IMR-90 (cell line): Measurements from ENCODE around the gene ABCA4. TPM values are rescaled to one million over a fixed set of nuclear protein-coding genes. Genes with fewer than 3 reads are reported as not detected.

Source experiments
- ATAC-seq: fragments of 200-7000 bp; cut with Tn5 transposase; 2 replicates; pipeline ENCODE4 v1.9.1; 2020; ENCODE audit warnings: low read depth, mild to moderate bottlenecking, moderate library complexity
- BruUV-seq: library from RNA; stranded (reverse); fragments of 400-500 nt; replicated peaks from 2 replicates; lab custom pipeline; 2021; lab: Mats Ljungman, UMichigan
- CTCF ChIA-PET: fragments of 300-600 bp; formaldehyde crosslinking; extraction: SDS; loops from one replicate; lab custom pipeline; 2021; ENCODE audit warnings: antibody characterized with exemption; lab: Yijun Ruan, JAX
- POLR2A ChIA-PET: fragments of 300-600 bp; sonication (Branson Sonifier 250); formaldehyde crosslinking; loops from one replicate; lab custom pipeline; 2022; ENCODE audit warnings: antibody characterized with exemption; ENCODE audit not compliant: unreplicated experiment; lab: Charles Lee
- DNase-seq: peaks from one replicate; pipeline ENCODE4 v3.0.0; 2013
- H2AFZ ChIP-seq: replicated peaks from 2 replicates; pipeline ENCODE3; 2013; ENCODE audit warnings: low read length, mild to moderate bottlenecking; ENCODE audit not compliant: poor library complexity
- H2AK5ac ChIP-seq: 2 replicates; pipeline ENCODE4 v1.6.1; 2013; ENCODE audit warnings: low read depth, low read length, inconsistent platforms
- H2AK9ac ChIP-seq: replicated peaks from 2 replicates; pipeline ENCODE3; 2013; ENCODE audit warnings: mild to moderate bottlenecking, low read depth, low read length, moderate library complexity; ENCODE audit not compliant: poor library complexity
- H2BK120ac ChIP-seq: 2 replicates; pipeline ENCODE4 v1.6.1; 2013; ENCODE audit warnings: low read depth, low read length, inconsistent platforms
- H2BK15ac ChIP-seq: 3 replicates; pipeline ENCODE4 v1.6.1; 2013; ENCODE audit warnings: low read depth, low read length, inconsistent platforms
- H2BK20ac ChIP-seq: 2 replicates; pipeline ENCODE4 v1.6.1; 2013; ENCODE audit warnings: low read depth, mild to moderate bottlenecking, inconsistent platforms, low read length, moderate library complexity
- H2BK5ac ChIP-seq: 2 replicates; pipeline ENCODE4 v1.6.1; 2013; ENCODE audit warnings: mild to moderate bottlenecking, low read depth, low read length, inconsistent platforms; ENCODE audit not compliant: poor library complexity, severe bottlenecking
- H3K14ac ChIP-seq: replicated peaks from 2 replicates; pipeline ENCODE4 v1.6.1; 2013; ENCODE audit warnings: low read depth, low read length, inconsistent platforms
- H3K18ac ChIP-seq: 2 replicates; pipeline ENCODE4 v1.6.1; 2013; ENCODE audit warnings: low read depth, low read length, control low read depth
- H3K23ac ChIP-seq: 2 replicates; pipeline ENCODE4 v1.6.1; 2013; ENCODE audit warnings: low read depth, low read length, inconsistent platforms
- H3K27ac ChIP-seq: 2 replicates; pipeline ENCODE4 v1.5.1; 2013; ENCODE audit warnings: mild to moderate bottlenecking, control low read depth, low read length; ENCODE audit not compliant: insufficient read depth
- H3K27me3 ChIP-seq: 2 replicates; pipeline ENCODE4 v1.6.1; 2013; ENCODE audit warnings: low read length; ENCODE audit not compliant: control insufficient read depth, insufficient read depth
- H3K36me3 ChIP-seq: 2 replicates; pipeline ENCODE4 v1.6.1; 2013; ENCODE audit warnings: low read length, mixed read lengths; ENCODE audit not compliant: control insufficient read depth, insufficient read depth
- H3K4ac ChIP-seq: 2 replicates; pipeline ENCODE4 v1.6.1; 2013; ENCODE audit warnings: low read depth, low read length, inconsistent platforms
- H3K4me1 ChIP-seq: 2 replicates; pipeline ENCODE4 v1.6.1; 2013; ENCODE audit warnings: low read length, mixed read lengths; ENCODE audit not compliant: control insufficient read depth, insufficient read depth
- H3K4me2 ChIP-seq: 2 replicates; pipeline ENCODE4 v1.6.1; 2013; ENCODE audit warnings: low read depth, mild to moderate bottlenecking, control low read depth, low read length, moderate library complexity
- H3K4me3 ChIP-seq: 2 replicates; pipeline ENCODE4 v1.5.1; 2013; ENCODE audit warnings: low read depth, mild to moderate bottlenecking, control low read depth, low read length, moderate library complexity; ENCODE audit not compliant: insufficient read depth
- H3K56ac ChIP-seq: 2 replicates; pipeline ENCODE4 v1.6.1; 2013; ENCODE audit warnings: low read length, inconsistent platforms; ENCODE audit not compliant: insufficient read depth; ENCODE audit errors: extremely low read depth
- H3K79me1 ChIP-seq, 2 experiments: 2 replicates each; pipeline ENCODE4 v1.6.1; 2013; ENCODE audit warnings: low read length in 2 of 2, inconsistent platforms in 1 of 2, low read depth in 1 of 2
- H3K9ac ChIP-seq: 2 replicates; pipeline ENCODE4 v1.6.1; 2013; ENCODE audit warnings: low read depth, low read length, control low read depth
- H3K9me1 ChIP-seq: 2 replicates; pipeline ENCODE4 v1.6.1; 2013; ENCODE audit warnings: low read length, inconsistent platforms; ENCODE audit not compliant: insufficient read depth
- H3K9me3 ChIP-seq: 2 replicates; pipeline ENCODE4 v1.6.1; 2013; ENCODE audit warnings: low read length; ENCODE audit not compliant: control insufficient read depth, insufficient read depth
- H4K20me1 ChIP-seq: 2 replicates; pipeline ENCODE4 v1.6.1; 2013; ENCODE audit warnings: low read length, inconsistent platforms; ENCODE audit not compliant: insufficient read depth
- H4K5ac ChIP-seq: 2 replicates; pipeline ENCODE4 v1.6.1; 2013; ENCODE audit warnings: mild to moderate bottlenecking, low read depth, low read length, control low read depth
- H4K8ac ChIP-seq, 2 experiments: 2 replicates each; pipeline ENCODE4 v1.6.1; 2013; ENCODE audit warnings: low read depth in 2 of 2, low read length in 2 of 2, control low read depth in 1 of 2, inconsistent platforms in 1 of 2
- H4K91ac ChIP-seq: 2 replicates; pipeline ENCODE4 v1.6.1; 2013; ENCODE audit warnings: low read depth, low read length, inconsistent platforms; ENCODE audit not compliant: insufficient read depth
- RCOR1 ChIP-seq: IDR thresholded peaks from 2 replicates; pipeline ENCODE4 v1.6.1; 2012; ENCODE audit warnings: mild to moderate bottlenecking, low read length, improper control_type of control experiment; ENCODE audit not compliant: insufficient replicate concordance
- RFX5 ChIP-seq: IDR thresholded peaks from 2 replicates; pipeline ENCODE4 v1.8.0; 2012; ENCODE audit warnings: low read depth, mild to moderate bottlenecking, low read length, moderate library complexity
- WGBS, 2 experiments: methylation state at CpG; one replicate each; pipeline versions ENCODE4 v1.1.5 to v1.1.7; 2013; ENCODE audit warnings: missing lambda C conversion rate in 2 of 2; ENCODE audit not compliant: insufficient read length in 1 of 2; ENCODE audit errors: extremely low coverage in 2 of 2; 5-methylcytosine and 5-hydroxymethylcytosine counted together
- dilution Hi-C: fragments of 300-500 bp; cut with HindIII; formaldehyde crosslinking; loops from one replicate; pipeline ENCODE4 v1.14.3; 2018; ENCODE audit warnings: low sequenced_read_pairs; ENCODE audit not compliant: unreplicated experiment
- in situ Hi-C: fragments of 300-500 bp; cut with MboI; formaldehyde crosslinking; loops from 3 replicates; pipeline ENCODE4 v1.14.3; 2019; ENCODE audit warnings: low sequenced_read_pairs, inconsistent platforms, mixed read lengths
- intact Hi-C: fragments of 100-400 bp; cut with micrococcal nuclease; formaldehyde crosslinking; loops from 2 replicates; pipeline ENCODE4 v1.10.0; 2022
- polyA plus RNA-seq, 3 experiments: library from polyadenylated mRNA; depleted of rRNA; stranded (reverse); fragments of >200 nt; gene quantifications; 2 replicates each; pipeline ENCODE4 v1.2.3, GENCODE V29; 2012; ENCODE audit warnings: low replicate concordance in 1 of 3
- total RNA-seq: library from RNA; depleted of rRNA; stranded (reverse); fragments of >200 nt; gene quantifications from 2 replicates; pipeline ENCODE4 v1.2.3, GENCODE V29; 2012

Gene ABCA4
- total and polyA plus RNA-seq, 2 of the 4 experiments (the other 2 are of a cell fraction) = under 0.01 to 0.36 TPM

DNA sequence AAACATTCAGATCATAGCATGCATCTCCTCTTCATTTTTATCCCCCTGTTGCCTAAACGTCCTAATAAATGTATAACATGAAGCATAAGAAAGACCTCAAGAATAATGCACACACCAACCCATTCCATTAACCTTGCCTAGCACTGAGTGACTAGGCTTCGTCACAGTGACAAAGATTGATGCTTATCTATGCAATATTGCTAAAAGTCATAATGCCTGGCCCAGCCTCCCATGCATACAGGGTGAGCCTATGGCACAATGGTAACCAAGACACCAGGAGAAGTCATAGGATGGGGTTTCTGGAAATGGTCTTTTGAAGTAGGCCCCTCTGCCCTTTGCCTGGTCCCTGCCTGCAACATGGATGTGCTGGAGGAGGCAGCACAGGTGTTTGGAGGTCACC lies 33.8 kb downstream of the ABCA4 start:
- H3K79me1 ChIP-seq = no peaks in the 10 kb centered on the region
- CTCF ChIA-PET = no interaction called here
- no peak overlapping the region for H4K8ac ChIP-seq
- no peak overlapping the region for H3K23ac ChIP-seq
- TF ChIP-seq RFX5 (no peak), RCOR1 (no peak)
- H3K4me3 ChIP-seq = no peak overlapping the region
- H3K4ac ChIP-seq = no peak overlapping the region
- in situ Hi-C loops (no loop called here), intact Hi-C loops (no loop called here), dilution Hi-C loops (no loop called here)
- H3K56ac ChIP-seq = no peak overlapping the region
- DNase-seq (no peak), ATAC-seq (no peak)
- H3K14ac ChIP-seq = no peak overlapping the region
- no peaks in the 10 kb centered on the region for H4K20me1 ChIP-seq
- no peak overlapping the region for H4K91ac ChIP-seq
- H2AK5ac ChIP-seq = no peak overlapping the region
- no peak overlapping the region for H3K4me2 ChIP-seq
- peaks cover 5% of the 10 kb centered on the region for H3K27me3 ChIP-seq
- BruUV-seq = no TSS peak
- H3K27ac ChIP-seq = no peak overlapping the region
- H3K9ac ChIP-seq = no peak overlapping the region
- POLR2A ChIA-PET = no interaction called here
- no peak overlapping the region for H2BK20ac ChIP-seq
- H2AFZ ChIP-seq = no peak overlapping the region
- no peak overlapping the region for H2BK15ac ChIP-seq
- H3K9me3 ChIP-seq = no peaks in the 10 kb centered on the region
- H2AK9ac ChIP-seq = no peak overlapping the region
- H3K9me1 ChIP-seq = peaks cover 5% of the 10 kb centered on the region
- H3K18ac ChIP-seq = no peak overlapping the region
- H2BK120ac ChIP-seq = no peak overlapping the region
- no peak overlapping the region for H2BK5ac ChIP-seq
- no peaks in the 10 kb centered on the region for H3K36me3 ChIP-seq
- H4K5ac ChIP-seq = no peak overlapping the region
- H3K4me1 ChIP-seq = peaks cover 2% of the 10 kb centered on the region
- WGBS, 2 experiments = 80% methylated on average over 1 of the region's 2 CpGs; no CpG with 5 or more reads in 1 of the 2 experiments
